ENCODE results near the gene CNNM4. TPM values are rescaled to one million over a fixed set of nuclear protein-coding genes. Genes with fewer than 3 reads are reported as not detected.

CNNM4 gene
- total RNA-seq, 2 donors from 2014 or later = 98.5 to 142 TPM

Small RNAs within 50 kb of the gene (microRNA-seq; reads per million reads assigned to microRNA genes)
- 9.6 to 12.2 reads per million in 2 donors for gene MIR3127

Other genes with a start within 250 kb of the CNNM4 start
- 10 to 100 TPM in 1 of 2 donors, 1 to 10 TPM in 1; 5.6 to 13.7 TPM for gene ARID5A, start 224.2 kb upstream of the CNNM4 start, total RNA-seq
- 10 to 100 TPM; 39.3 to 40.7 TPM for gene KANSL3, start 122.6 kb upstream of the CNNM4 start, total RNA-seq
- gene FER1L5, start 118.1 kb upstream of the CNNM4 start, total RNA-seq = under 1 TPM in 1 of 2 donors, not detected in 1; 0.08 TPM
- gene LMAN2L, start 20.8 kb upstream of the CNNM4 start, total RNA-seq = 10 to 100 TPM; 14.6 to 16.3 TPM
- 10 to 100 TPM; 25.4 to 25.8 TPM for gene CNNM3, start 55.4 kb downstream of the CNNM4 start, total RNA-seq
- 1 to 10 TPM; 3.7 to 4.3 TPM for gene ANKRD23, start 83.1 kb downstream of the CNNM4 start, total RNA-seq
- gene ANKRD39, start 97.1 kb downstream of the CNNM4 start, total RNA-seq = 10 to 100 TPM in 1 of 2 donors, 1 to 10 TPM in 1; 9.5 to 11.7 TPM
- 10 to 100 TPM; 13.2 to 17.5 TPM for gene SEMA4C, start 109.2 kb downstream of the CNNM4 start, total RNA-seq
- under 1 TPM; 0.22 to 0.34 TPM for gene FAM178B, start 225.7 kb downstream of the CNNM4 start, total RNA-seq

All from left colon (tissue), 2 donors.